ENCODE measurements around the gene SUGP2. TPM values are rescaled to one million over a fixed set of nuclear protein-coding genes. Genes with fewer than 3 reads are reported as not detected.

The SUGP2 gene
- total RNA-seq, 2 donors from 2014 or later, result 41.8 to 99.6 TPM

DNA sequence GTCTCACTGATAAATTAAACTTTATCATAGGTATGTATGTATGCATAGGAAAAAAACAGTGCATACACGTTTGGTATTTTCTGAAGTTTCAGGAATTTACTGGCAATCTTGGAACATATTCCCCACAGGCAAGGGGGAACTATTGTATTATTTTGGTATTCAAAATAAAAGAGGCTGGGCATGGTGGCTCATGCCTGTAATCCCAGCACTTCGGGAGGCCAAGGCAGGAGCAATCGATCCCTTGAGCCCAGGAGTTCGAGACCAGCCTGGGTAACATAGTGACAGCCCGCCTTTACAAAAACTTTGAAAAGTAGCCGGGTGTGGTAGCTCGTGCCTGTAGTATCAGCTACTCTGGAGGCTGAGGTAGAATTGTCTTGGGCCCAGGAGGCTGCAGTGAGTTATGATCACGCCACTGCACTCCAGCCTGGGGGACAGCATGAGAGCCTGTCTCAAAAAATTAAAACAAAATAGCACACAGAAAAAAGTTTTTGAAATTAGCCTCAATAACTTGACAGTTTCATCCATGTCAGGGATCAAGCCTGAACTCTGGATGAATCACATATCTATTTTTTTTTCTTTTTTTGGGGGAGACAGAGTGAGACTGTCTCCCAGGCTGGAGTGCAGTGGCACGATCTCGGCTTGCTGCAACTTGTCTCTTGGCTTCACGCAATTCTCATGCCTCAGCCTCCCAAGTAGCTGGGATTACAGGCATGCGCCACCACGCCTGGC is 63.2 kb downstream of the SUGP2 start:
- no peaks in the 10 kb centered on the region for H3K9me3 ChIP-seq
- TF ChIP-seq, protein P1, sequence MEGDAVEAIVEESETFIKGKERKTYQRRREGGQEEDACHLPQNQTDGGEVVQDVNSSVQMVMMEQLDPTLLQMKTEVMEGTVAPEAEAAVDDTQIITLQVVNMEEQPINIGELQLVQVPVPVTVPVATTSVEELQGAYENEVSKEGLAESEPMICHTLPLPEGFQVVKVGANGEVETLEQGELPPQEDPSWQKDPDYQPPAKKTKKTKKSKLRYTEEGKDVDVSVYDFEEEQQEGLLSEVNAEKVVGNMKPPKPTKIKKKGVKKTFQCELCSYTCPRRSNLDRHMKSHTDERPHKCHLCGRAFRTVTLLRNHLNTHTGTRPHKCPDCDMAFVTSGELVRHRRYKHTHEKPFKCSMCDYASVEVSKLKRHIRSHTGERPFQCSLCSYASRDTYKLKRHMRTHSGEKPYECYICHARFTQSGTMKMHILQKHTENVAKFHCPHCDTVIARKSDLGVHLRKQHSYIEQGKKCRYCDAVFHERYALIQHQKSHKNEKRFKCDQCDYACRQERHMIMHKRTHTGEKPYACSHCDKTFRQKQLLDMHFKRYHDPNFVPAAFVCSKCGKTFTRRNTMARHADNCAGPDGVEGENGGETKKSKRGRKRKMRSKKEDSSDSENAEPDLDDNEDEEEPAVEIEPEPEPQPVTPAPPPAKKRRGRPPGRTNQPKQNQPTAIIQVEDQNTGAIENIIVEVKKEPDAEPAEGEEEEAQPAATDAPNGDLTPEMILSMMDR (IDR thresholded peaks at IDR 0.05), result no peak
- TF ChIP-seq POLR2AphosphoS5 (IDR thresholded peaks at IDR 0.05) (no peak), POLR2A (IDR thresholded peaks at IDR 0.05) (no peak)
- no peaks in the 10 kb centered on the region for H3K4me1 ChIP-seq (replicated peaks)
- WGBS, result 80% methylated on average over 13 of the region's 13 CpGs
- DNase-seq (ENCODE audit: low spot score), result no peak
- intact Hi-C loops (cut with DNase I), result no loop called here
- no peak overlapping the region for H3K27ac ChIP-seq
- H3K4me3 ChIP-seq, result no peak overlapping the region
- H3K36me3 ChIP-seq, result no peaks in the 10 kb centered on the region
- H3K27me3 ChIP-seq (replicated peaks; ENCODE audit: insufficient read depth), result no peaks in the 10 kb centered on the region

DNA sequence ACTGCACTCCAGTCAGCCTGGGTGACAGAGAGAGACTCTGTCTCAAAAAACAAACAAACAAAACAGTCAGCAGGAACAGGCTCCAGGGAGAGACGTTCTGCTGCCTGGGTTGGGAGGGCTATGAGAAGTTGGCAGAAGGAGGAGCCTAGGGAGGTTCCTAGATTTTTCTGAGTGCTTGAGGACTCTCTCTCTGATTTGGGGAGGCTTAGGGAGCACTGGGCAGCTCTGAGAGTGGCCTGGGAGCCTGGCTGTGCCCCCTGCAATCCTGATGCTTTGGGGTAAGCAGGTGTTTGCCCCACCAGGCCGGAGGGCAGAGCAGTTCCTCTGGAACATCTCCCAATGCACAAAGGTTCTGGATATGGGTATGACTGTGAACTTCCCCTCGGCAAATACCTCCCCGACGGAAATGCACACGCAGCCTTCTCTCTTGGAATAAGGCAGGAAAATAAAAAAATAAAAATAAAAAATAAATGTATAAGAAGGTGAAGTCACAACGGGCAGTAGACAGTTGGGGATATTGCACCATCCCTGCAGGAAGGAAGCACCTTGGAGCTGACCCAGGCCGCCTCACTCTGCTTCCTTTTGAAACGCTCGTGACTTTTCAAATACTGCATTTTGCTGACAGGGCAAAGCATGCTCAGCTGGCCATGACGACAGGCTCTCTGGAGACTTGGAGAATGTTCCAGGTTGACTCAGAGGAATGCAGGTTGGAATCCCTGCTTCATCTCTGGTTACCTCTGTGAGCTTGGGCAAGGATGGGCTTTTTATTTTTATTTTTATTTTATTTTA is 65.8 kb downstream of the SUGP2 start:
- no peaks in the 10 kb centered on the region for H3K9me3 ChIP-seq
- peak; percentile 33 for DNase-seq (ENCODE audit: low spot score)
- H3K4me1 ChIP-seq (replicated peaks), result no peaks in the 10 kb centered on the region
- H3K4me3 ChIP-seq, result no peak overlapping the region
- no peaks in the 10 kb centered on the region for H3K27me3 ChIP-seq (replicated peaks; ENCODE audit: insufficient read depth)
- WGBS, result 37% methylated on average over 11 of the region's 11 CpGs
- H3K36me3 ChIP-seq, result no peaks in the 10 kb centered on the region
- TF ChIP-seq POLR2A (IDR thresholded peaks at IDR 0.05) (no peak), POLR2AphosphoS5 (IDR thresholded peaks at IDR 0.05) (peak; percentile 77)
- TF ChIP-seq, protein P1 (IDR thresholded peaks at IDR 0.05), result no peak
- intact Hi-C loops (cut with DNase I), result no loop called here
- H3K27ac ChIP-seq, result peak overlapping the region; percentile 17 to 32

DNA sequence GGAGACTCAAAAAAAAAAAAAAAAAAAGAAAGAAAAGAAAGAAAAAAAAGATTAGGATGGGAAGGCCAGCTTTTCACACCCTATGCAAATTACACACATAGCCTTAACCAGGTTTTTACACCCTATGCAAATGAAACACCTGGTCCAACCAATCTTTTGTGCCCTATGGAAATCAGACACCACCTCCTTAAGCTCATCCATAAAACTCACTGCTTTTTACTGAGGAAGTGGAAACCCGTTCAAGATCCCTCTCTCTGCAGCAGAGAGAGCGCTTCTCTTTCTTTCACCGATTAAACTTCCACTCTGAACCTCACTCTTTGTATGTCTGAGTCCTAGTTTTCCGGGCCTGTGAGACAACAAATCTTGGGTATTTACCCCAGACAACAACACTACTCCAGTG is 67.0 kb downstream of the SUGP2 start:
- no peak overlapping the region for H3K4me3 ChIP-seq

DNA sequence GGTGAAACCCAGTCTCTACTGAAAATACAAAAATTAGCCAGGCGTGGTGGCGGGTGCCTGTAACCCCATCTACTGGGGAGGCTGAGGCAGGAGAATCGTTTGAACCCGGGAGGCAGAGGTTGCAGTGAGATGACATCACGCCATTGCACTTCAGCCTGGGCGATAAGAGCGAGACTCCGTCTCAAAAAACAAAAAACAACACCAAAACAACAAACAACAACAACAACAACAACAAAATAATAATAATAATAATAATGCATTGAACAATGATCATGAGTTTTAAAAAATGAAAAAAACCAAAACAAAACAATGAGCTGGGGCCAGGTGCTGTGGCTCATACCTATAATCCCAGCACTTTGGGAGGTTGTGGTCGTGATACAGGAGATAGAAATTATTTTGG is 69.2 kb downstream of the SUGP2 start:
- Histone ChIP-seq H3K27ac (no peak overlapping the region), H3K4me3 (no peak overlapping the region), H3K4me1 (replicated peaks) (no peaks in the 10 kb centered on the region), H3K27me3 (replicated peaks; ENCODE audit: insufficient read depth) (no peaks in the 10 kb centered on the region), H3K36me3 (no peaks in the 10 kb centered on the region), H3K9me3 (no peaks in the 10 kb centered on the region)
- intact Hi-C loops (cut with DNase I), result no loop called here
- DNase-seq (ENCODE audit: low spot score), result no peak
- TF ChIP-seq POLR2AphosphoS5 (IDR thresholded peaks at IDR 0.05), result no peak
- TF ChIP-seq, protein P1 (IDR thresholded peaks at IDR 0.05), result no peak
- TF ChIP-seq POLR2A (IDR thresholded peaks at IDR 0.05), result no peak
- WGBS, result 94% methylated on average over 9 of the region's 9 CpGs

More for the DNA sequence above, 67.0 kb downstream of the SUGP2 start:
- intact Hi-C loops (cut with DNase I), result no loop called here
- H3K4me1 ChIP-seq (replicated peaks), result no peaks in the 10 kb centered on the region
- H3K9me3 ChIP-seq, result no peaks in the 10 kb centered on the region
- no peaks in the 10 kb centered on the region for H3K27me3 ChIP-seq (replicated peaks; ENCODE audit: insufficient read depth)
- DNase-seq (ENCODE audit: low spot score), result no peak
- 33% methylated on average over 4 of the region's 4 CpGs for WGBS
- TF ChIP-seq POLR2A (IDR thresholded peaks at IDR 0.05) (no peak), POLR2AphosphoS5 (IDR thresholded peaks at IDR 0.05) (no peak)
- TF ChIP-seq, protein P1 (IDR thresholded peaks at IDR 0.05), result no peak
- no peak overlapping the region for H3K27ac ChIP-seq
- no peaks in the 10 kb centered on the region for H3K36me3 ChIP-seq

Data from prostate gland (tissue), 2 donors.